Measurements from ENCODE around the gene PRRT1. TPM values are rescaled to one million over a fixed set of nuclear protein-coding genes. Genes with fewer than 3 reads are reported as not detected.

Gene PRRT1
- total and polyA plus RNA-seq, 4 donors, result 0.08 to 0.24 (median 0.19) TPM; not detected in 1

- Histone ChIP-seq H3K4me3 (ENCODE audit: low read depth in 1 of 3, low read length in 3 of 3) (no peak overlapping the region), H3K27me3 (ENCODE audit: control insufficient read depth in 4 of 4, insufficient read depth in 4 of 4, low read length in 3 of 4) (no peaks in the 10 kb centered on the region), H3K4me1 (ENCODE audit: control insufficient read depth in 4 of 4, insufficient read depth in 4 of 4, low read length in 3 of 4) (no peaks in the 10 kb centered on the region), H3K27ac (ENCODE audit: low read depth in 1 of 2, low read length in 2 of 2) (no peak overlapping the region), H3K36me3 (ENCODE audit: control insufficient read depth in 4 of 4, insufficient read depth in 3 of 4, low read depth in 1 of 4, low read length in 3 of 4) (peaks cover 7 to 35% (median 12%) of the 10 kb centered on the region in 4 donors), H3K9me3 (ENCODE audit: control insufficient read depth in 4 of 4, low read length in 3 of 4) (no peaks in the 10 kb centered on the region), H3K9ac (ENCODE audit: low read depth in 1 of 2, low read length in 2 of 2) (no peak overlapping the region)
- DNase-seq (ENCODE audit: low spot score), result no peak
- no peak for TF ChIP-seq HNF4G (IDR thresholded peaks at IDR 0.05)
- TF ChIP-seq, protein P1, sequence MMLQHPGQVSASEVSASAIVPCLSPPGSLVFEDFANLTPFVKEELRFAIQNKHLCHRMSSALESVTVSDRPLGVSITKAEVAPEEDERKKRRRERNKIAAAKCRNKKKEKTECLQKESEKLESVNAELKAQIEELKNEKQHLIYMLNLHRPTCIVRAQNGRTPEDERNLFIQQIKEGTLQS (IDR thresholded peaks at IDR 0.05), result no peak
- no peak for TF ChIP-seq FOXA2 (IDR thresholded peaks at IDR 0.05)
- no peak for TF ChIP-seq TAF1 (conservative IDR thresholded peaks at IDR 0.05)
- no peak for TF ChIP-seq SP1 (IDR thresholded peaks at IDR 0.05)
- TF ChIP-seq, protein P2, sequence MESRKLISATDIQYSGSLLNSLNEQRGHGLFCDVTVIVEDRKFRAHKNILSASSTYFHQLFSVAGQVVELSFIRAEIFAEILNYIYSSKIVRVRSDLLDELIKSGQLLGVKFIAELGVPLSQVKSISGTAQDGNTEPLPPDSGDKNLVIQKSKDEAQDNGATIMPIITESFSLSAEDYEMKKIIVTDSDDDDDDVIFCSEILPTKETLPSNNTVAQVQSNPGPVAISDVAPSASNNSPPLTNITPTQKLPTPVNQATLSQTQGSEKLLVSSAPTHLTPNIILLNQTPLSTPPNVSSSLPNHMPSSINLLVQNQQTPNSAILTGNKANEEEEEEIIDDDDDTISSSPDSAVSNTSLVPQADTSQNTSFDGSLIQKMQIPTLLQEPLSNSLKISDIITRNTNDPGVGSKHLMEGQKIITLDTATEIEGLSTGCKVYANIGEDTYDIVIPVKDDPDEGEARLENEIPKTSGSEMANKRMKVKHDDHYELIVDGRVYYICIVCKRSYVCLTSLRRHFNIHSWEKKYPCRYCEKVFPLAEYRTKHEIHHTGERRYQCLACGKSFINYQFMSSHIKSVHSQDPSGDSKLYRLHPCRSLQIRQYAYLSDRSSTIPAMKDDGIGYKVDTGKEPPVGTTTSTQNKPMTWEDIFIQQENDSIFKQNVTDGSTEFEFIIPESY (IDR thresholded peaks at IDR 0.05), result no peak
- TF ChIP-seq RAD21 (IDR thresholded peaks at IDR 0.05), result no peak
- no peak for TF ChIP-seq RXRA (IDR thresholded peaks at IDR 0.05)
- TF ChIP-seq YY1 (IDR thresholded peaks at IDR 0.05), result no peak
- no peak for TF ChIP-seq CTCF (IDR thresholded peaks at IDR 0.05; ENCODE audit: low read depth, low read length, missing input control)
- TF ChIP-seq FOXA1 (IDR thresholded peaks at IDR 0.05), result no peak
- TF ChIP-seq HNF4A (conservative IDR thresholded peaks at IDR 0.05), result no peak
- no peak for TF ChIP-seq EGR1 (IDR thresholded peaks at IDR 0.05; ENCODE audit: low read depth in 2 of 2)
- TF ChIP-seq GABPA (IDR thresholded peaks at IDR 0.05 in 1 of 2, conservative IDR thresholded peaks at IDR 0.05 in 1 of 2), result no peak
- WGBS, result 93% methylated on average over 32 of the region's 32 CpGs
Observed at GRCh38 chr6:32167154-32167760, 15.5 kb upstream of the PRRT1 start.

GRCh38 chr6:32166411-32167061 lies 14.8 kb upstream of the PRRT1 start:
- no peak for DNase-seq (ENCODE audit: low spot score)
- H3K9me3 ChIP-seq (ENCODE audit: control insufficient read depth in 4 of 4, low read length in 3 of 4), result no peaks in the 10 kb centered on the region
- 92% methylated on average over 30 of the region's 30 CpGs for WGBS
- peaks cover 7 to 35% (median 12%) of the 10 kb centered on the region in 4 donors for H3K36me3 ChIP-seq (ENCODE audit: control insufficient read depth in 4 of 4, insufficient read depth in 3 of 4, low read depth in 1 of 4, low read length in 3 of 4)
- H3K9ac ChIP-seq (ENCODE audit: low read depth in 1 of 2, low read length in 2 of 2), result no peak overlapping the region
- H3K4me3 ChIP-seq (ENCODE audit: low read depth in 1 of 3, low read length in 3 of 3), result no peak overlapping the region
- H3K27me3 ChIP-seq (ENCODE audit: control insufficient read depth in 4 of 4, insufficient read depth in 4 of 4, low read length in 3 of 4), result no peaks in the 10 kb centered on the region
- H3K4me1 ChIP-seq (ENCODE audit: control insufficient read depth in 4 of 4, insufficient read depth in 4 of 4, low read length in 3 of 4), result no peaks in the 10 kb centered on the region
- no peak overlapping the region for H3K27ac ChIP-seq (ENCODE audit: low read depth in 1 of 2, low read length in 2 of 2)
- TF ChIP-seq NR2F2 (IDR thresholded peaks at IDR 0.05), result no peak
- TF ChIP-seq, protein P2 (IDR thresholded peaks at IDR 0.05), result no peak
- TF ChIP-seq RXRA (IDR thresholded peaks at IDR 0.05), result no peak
- TF ChIP-seq JUND (IDR thresholded peaks at IDR 0.05), result no peak
- TF ChIP-seq RAD21 (IDR thresholded peaks at IDR 0.05), result no peak
- TF ChIP-seq, protein P1 (IDR thresholded peaks at IDR 0.05), result no peak
- TF ChIP-seq FOXA1 (IDR thresholded peaks at IDR 0.05), result no peak
- TF ChIP-seq EGR1 (IDR thresholded peaks at IDR 0.05; ENCODE audit: low read depth in 2 of 2), result no peak
- no peak for TF ChIP-seq FOXA2 (IDR thresholded peaks at IDR 0.05)
- no peak for TF ChIP-seq TAF1 (conservative IDR thresholded peaks at IDR 0.05)
- no peak for TF ChIP-seq REST (IDR thresholded peaks at IDR 0.05)
- no peak for TF ChIP-seq SP1 (IDR thresholded peaks at IDR 0.05)
- no peak for TF ChIP-seq MAX (IDR thresholded peaks at IDR 0.05)

Data from liver (tissue), 9 donors.